Endothelial cell of umbilical vein (primary cell): ENCODE data around the gene C15orf40. TPM values are rescaled to one million over a fixed set of nuclear protein-coding genes. Genes with fewer than 3 reads are reported as not detected.

Experiments used
- BruUV-seq: library from RNA; stranded (reverse); fragments of 400-500 nt; replicated peaks from 2 replicates; lab custom pipeline; 2021; lab: Mats Ljungman, UMichigan
- CTCF ChIA-PET: fragments of 300-600, 350-600 bp; sonication (Branson Sonifier 250); formaldehyde crosslinking; loops from one replicate; lab custom pipeline; 2021; ENCODE audit warnings: antibody characterized with exemption, inconsistent platforms; lab: Charles Lee
- POLR2A ChIA-PET: fragments of 300-600, 350-600 bp; sonication (Branson Sonifier 250); formaldehyde crosslinking; loops from one replicate; lab custom pipeline; 2021; ENCODE audit warnings: antibody characterized with exemption, inconsistent platforms; lab: Charles Lee
- DNase-seq: peaks from one replicate; pipeline ENCODE4 v3.0.0-alpha.2; 2011; ENCODE audit warnings: low read depth, low spot score
- FAIRE-seq: peaks from 2 replicates; lab custom pipeline; 2011; peaks lifted over from hg19 to GRCh38; lab: Jason Lieb, UNC
- H2AFZ ChIP-seq: 2 replicates; pipeline ENCODE4 v1.6.0; 2012; ENCODE audit warnings: low read depth, low read length, control low read depth, inconsistent platforms
- H3K27ac ChIP-seq: 2 replicates; pipeline ENCODE4 v1.5.1; 2011; ENCODE audit warnings: low read depth, mild to moderate bottlenecking, control low read depth, low read length, moderate library complexity; ENCODE audit not compliant: insufficient read depth
- H3K27me3 ChIP-seq, 2 experiments: 2 replicates each; pipeline versions ENCODE4 v1.6.0 to v1.6.1; 2011; ENCODE audit warnings: low read length in 2 of 2, mixed read lengths in 1 of 2; ENCODE audit not compliant: control insufficient read depth in 2 of 2, insufficient read depth in 2 of 2
- H3K36me3 ChIP-seq, 2 experiments: 2 replicates in 1 of 2; 3 replicates in 1 of 2; pipeline ENCODE4 v1.5.1; 2011; ENCODE audit warnings: low read length in 2 of 2, mild to moderate bottlenecking in 1 of 2, moderate library complexity in 1 of 2; ENCODE audit not compliant: control insufficient read depth in 2 of 2, insufficient read depth in 2 of 2; ENCODE audit errors: extremely low read depth in 1 of 2
- H3K4me1 ChIP-seq: 3 replicates; pipeline ENCODE4 v1.5.1; 2011; ENCODE audit warnings: mild to moderate bottlenecking, low read length; ENCODE audit not compliant: control insufficient read depth, insufficient read depth; ENCODE audit errors: extremely low read depth
- H3K4me2 ChIP-seq: 2 replicates; pipeline ENCODE4 v1.6.1; 2011; ENCODE audit warnings: low read length, control low read depth, mixed read lengths; ENCODE audit not compliant: insufficient read depth
- H3K4me3 ChIP-seq, 3 experiments: fragments of 200-600 bp in 1 of 3; sonication (generic), shearing (Covaris generic) in 1 of 3; replicated peaks in 1 of 3; 2 replicates each; pipeline ENCODE4 v1.5.1; 2011 to 2016; ENCODE audit warnings: control low read depth in 3 of 3, low read length in 3 of 3, mild to moderate bottlenecking in 2 of 3, inconsistent platforms in 1 of 3, low read depth in 1 of 3, moderate library complexity in 1 of 3; ENCODE audit not compliant: insufficient read depth in 1 of 3
- H3K79me2 ChIP-seq: 2 replicates; pipeline ENCODE4 v1.6.0; 2012; ENCODE audit warnings: low read length, inconsistent platforms; ENCODE audit not compliant: control insufficient read depth, insufficient read depth
- H3K9ac ChIP-seq: replicated peaks from 2 replicates; pipeline ENCODE3; 2011; ENCODE audit warnings: low read length, control low read depth; ENCODE audit not compliant: insufficient read depth; ENCODE audit errors: extremely low read depth
- H3K9me1 ChIP-seq: replicated peaks from 3 replicates; pipeline ENCODE4 v1.6.0; 2011; ENCODE audit warnings: mild to moderate bottlenecking, low read length; ENCODE audit not compliant: control insufficient read depth, insufficient read depth; ENCODE audit errors: extremely low read depth
- H3K9me3 ChIP-seq: replicated peaks from 2 replicates; pipeline ENCODE4 v1.5.1; 2012; ENCODE audit warnings: low read length, inconsistent platforms; ENCODE audit not compliant: control insufficient read depth, insufficient read depth
- H4K20me1 ChIP-seq: replicated peaks from 2 replicates; pipeline ENCODE3; 2011; ENCODE audit warnings: mild to moderate bottlenecking, low read length; ENCODE audit not compliant: control insufficient read depth, insufficient read depth; ENCODE audit errors: extremely low read depth
- CTCF ChIP-seq, 2 donors: IDR thresholded peaks; 1 replicate in 1 of 2; 2 replicates in 1 of 2; pipeline ENCODE4 v1.5.1; 2011; ENCODE audit warnings: low read length in 2 of 2, mild to moderate bottlenecking in 2 of 2, moderate library complexity in 2 of 2, control low read depth in 1 of 2, inconsistent platforms in 1 of 2, low read depth in 1 of 2; ENCODE audit not compliant: insufficient read depth in 1 of 2; ENCODE audit errors: extremely low read depth in 1 of 2
- EZH2 ChIP-seq: IDR thresholded peaks from 2 replicates; pipeline ENCODE4 v1.6.1; 2012; ENCODE audit warnings: borderline replicate concordance, low read depth, mild to moderate bottlenecking, moderate library complexity, low read length, inconsistent platforms; ENCODE audit not compliant: severe bottlenecking
- FOS ChIP-seq: IDR thresholded peaks from 2 replicates; pipeline ENCODE4 v1.6.1; 2011; ENCODE audit warnings: mild to moderate bottlenecking, low read length, moderate library complexity, borderline replicate concordance; ENCODE audit not compliant: insufficient read depth
- GATA2 ChIP-seq: IDR thresholded peaks from 2 replicates; pipeline ENCODE4 v1.7.0; 2011; ENCODE audit warnings: low read depth, mild to moderate bottlenecking, moderate library complexity, mixed read lengths, low read length; ENCODE audit not compliant: insufficient read length, insufficient read depth
- JUN ChIP-seq: IDR thresholded peaks from 2 replicates; pipeline ENCODE4 v1.6.1; 2011; ENCODE audit warnings: borderline replicate concordance, low read depth; ENCODE audit not compliant: insufficient read length, insufficient read depth
- MAX ChIP-seq: IDR thresholded peaks from 2 replicates; pipeline ENCODE4 v1.6.1; 2011; ENCODE audit not compliant: insufficient read depth, insufficient read length
- MYC ChIP-seq: IDR thresholded peaks from one replicate; pipeline ENCODE4 v1.6.1; 2011; ENCODE audit warnings: mild to moderate bottlenecking, low read depth, low read length
- POLR2A ChIP-seq: IDR thresholded peaks from 2 replicates; pipeline ENCODE4 v1.6.1; 2012; ENCODE audit warnings: low read depth, mild to moderate bottlenecking, control low read depth, low read length
- POLR2AphosphoS5 ChIP-seq: IDR thresholded peaks from 2 replicates; pipeline ENCODE4 v1.6.1; 2012; ENCODE audit warnings: low read depth, mild to moderate bottlenecking, control low read depth, low read length, moderate library complexity; ENCODE audit not compliant: insufficient read depth
- dilution Hi-C: fragments of 300-500 bp; cut with MboI; formaldehyde crosslinking; loops from one replicate; pipeline ENCODE4 v1.15.0; 2019; ENCODE audit warnings: low sequenced_read_pairs; ENCODE audit not compliant: extremely low pct_ligation_motif_present
- intact Hi-C: fragments of 100-400 bp; cut with micrococcal nuclease; formaldehyde crosslinking; loops from one replicate; pipeline ENCODE4 v1.10.0; 2022
- polyA plus RNA-seq, 4 experiments: library from polyadenylated mRNA; depleted of rRNA in 3 of 4; stranded (reverse) in 3 of 4; unstranded in 1 of 4; fragments of >200 nt; gene quantifications; 2 replicates each; pipeline versions ENCODE4 v1.2.1 to v1.2.3, GENCODE V29; 2011 to 2012; ENCODE audit warnings: missing spikeins in 1 of 4
- total RNA-seq: library from RNA; stranded (reverse); gene quantifications from 2 replicates; pipeline ENCODE4 v1.2.3, GENCODE V29; 2021

C15orf40 gene
- total and polyA plus RNA-seq, 2 donors (not counting 3 experiments of a cell fraction or from before 2014, with no cell fraction given): 15.4 to 27.9 TPM

- FAIRE-seq (no peak), DNase-seq (no peak)
- peaks cover 1% of the 10 kb centered on the region for H3K79me2 ChIP-seq
- TF ChIP-seq MAX (no peak), JUN (no peak), POLR2AphosphoS5 (no peak), POLR2A (no peak), MYC (no peak), GATA2 (no peak), FOS (no peak), EZH2 (no peak), CTCF (IDR thresholded peaks at IDR 0.05; ENCODE audit: extremely low read depth in 1 of 2, insufficient read depth in 1 of 2, low read depth in 1 of 2, low read length in 2 of 2) (no peak)
- H3K9ac ChIP-seq: no peak overlapping the region
- H3K9me1 ChIP-seq: no peaks in the 10 kb centered on the region
- CTCF ChIA-PET: no interaction called here
- H3K4me2 ChIP-seq: no peak overlapping the region
- no peaks in the 10 kb centered on the region for H3K36me3 ChIP-seq
- no TSS peak for BruUV-seq
- H3K4me1 ChIP-seq: no peaks in the 10 kb centered on the region
- no peak overlapping the region for H3K4me3 ChIP-seq
- dilution Hi-C loops (no loop called here), intact Hi-C loops (no loop called here)
- no peaks in the 10 kb centered on the region for H3K27me3 ChIP-seq
- H2AFZ ChIP-seq: no peak overlapping the region
- POLR2A ChIA-PET: no interaction called here
- no peaks in the 10 kb centered on the region for H4K20me1 ChIP-seq
- no peaks in the 10 kb centered on the region for H3K9me3 ChIP-seq
- H3K27ac ChIP-seq: no peak overlapping the region
These were observed 18.9 kb downstream of the C15orf40 start for GRCh38 chr15:82992436-82992998.
